Measurements from ENCODE around the gene CLIP1. TPM values are rescaled to one million over a fixed set of nuclear protein-coding genes. Genes with fewer than 3 reads are reported as not detected.
"Not testable (repeated sequence)": the region's sequence is repeated elsewhere in the genome, so short reads cannot be mapped to it uniquely, and the experiment has no call there.

Gene CLIP1
- total and polyA plus RNA-seq, 2 of the 4 experiments (the other 2 are of a cell fraction), result 38.0 to 54.8 TPM

DNA sequence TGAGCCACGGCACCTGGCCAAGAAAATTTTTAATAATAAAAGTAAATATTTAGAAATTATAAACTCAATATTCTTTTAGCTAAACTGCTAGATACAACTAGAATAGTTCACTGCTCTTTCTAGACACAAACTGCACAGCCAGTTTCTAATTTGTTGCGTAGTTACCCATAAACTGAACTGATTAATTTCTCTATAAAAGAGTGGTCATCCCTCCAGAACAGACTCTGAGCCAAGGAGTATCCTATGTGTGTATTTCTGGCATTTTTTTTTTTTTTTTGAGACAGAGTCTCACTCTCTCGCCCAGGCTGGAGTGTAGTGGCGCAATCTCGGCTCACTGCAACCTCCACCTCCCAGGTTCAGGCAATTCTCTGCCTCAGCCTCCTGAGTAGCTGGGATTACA lies 45.7 kb downstream of the CLIP1 start:
- H3K9ac ChIP-seq (ENCODE audit: low read depth, low read length); H4K91ac ChIP-seq (ENCODE audit: insufficient read depth, low read depth, low read length); H4K20me1 ChIP-seq (ENCODE audit: insufficient read depth, low read length); intact Hi-C loops (cut with micrococcal nuclease); H3K4ac ChIP-seq (ENCODE audit: low read depth, low read length); H2BK5ac ChIP-seq (ENCODE audit: low read depth, low read length, poor library complexity, severe bottlenecking); BruUV-seq (replicated peaks); in situ Hi-C loops (cut with MboI; ENCODE audit: low sequenced_read_pairs); H3K9me1 ChIP-seq (ENCODE audit: insufficient read depth, low read length); H4K5ac ChIP-seq (ENCODE audit: low read depth, low read length); POLR2A ChIA-PET (ENCODE audit: unreplicated experiment); CTCF ChIA-PET; H2BK120ac ChIP-seq (ENCODE audit: low read depth, low read length); H3K14ac ChIP-seq (replicated peaks; ENCODE audit: low read depth, low read length); H3K18ac ChIP-seq (ENCODE audit: low read depth, low read length); H2AFZ ChIP-seq (replicated peaks; ENCODE audit: low read length, poor library complexity); H3K4me1 ChIP-seq (ENCODE audit: control insufficient read depth, insufficient read depth, low read length); DNase-seq; H3K27ac ChIP-seq (ENCODE audit: insufficient read depth, low read length); H3K56ac ChIP-seq (ENCODE audit: extremely low read depth, insufficient read depth, low read length); H3K9me3 ChIP-seq (ENCODE audit: control insufficient read depth, insufficient read depth, low read length); H3K4me3 ChIP-seq (ENCODE audit: insufficient read depth, low read depth, low read length); H2BK20ac ChIP-seq (ENCODE audit: low read depth, low read length); H3K4me2 ChIP-seq (ENCODE audit: low read depth, low read length); H3K23ac ChIP-seq (ENCODE audit: low read depth, low read length); H2AK9ac ChIP-seq (replicated peaks; ENCODE audit: low read depth, low read length, poor library complexity); H3K27me3 ChIP-seq (ENCODE audit: control insufficient read depth, insufficient read depth, low read length); H4K8ac ChIP-seq (ENCODE audit: low read depth in 2 of 2, low read length in 2 of 2); ATAC-seq (ENCODE audit: low read depth); dilution Hi-C loops (cut with HindIII; ENCODE audit: low sequenced_read_pairs, unreplicated experiment); H2BK15ac ChIP-seq (ENCODE audit: low read depth, low read length); H2AK5ac ChIP-seq (ENCODE audit: low read depth, low read length): not testable (repeated sequence)
- Histone ChIP-seq H3K79me1 (ENCODE audit: low read depth in 1 of 2, low read length in 2 of 2) (peaks cover 18 to 45% of the 10 kb centered on the region in 2 experiments), H3K36me3 (ENCODE audit: control insufficient read depth, insufficient read depth, low read length) (peaks cover 36% of the 10 kb centered on the region)
- no CpG with 5 or more reads among the region's 5 CpGs for WGBS, 2 experiments (ENCODE audit: extremely low coverage in 2 of 2, insufficient read length in 1 of 2)

All from IMR-90 (cell line).